ENCODE results near the gene ARID5A. TPM values are rescaled to one million over a fixed set of nuclear protein-coding genes. Genes with fewer than 3 reads are reported as not detected.

Gene ARID5A
- total RNA-seq, 4 donors from 2014 or later, result 2.8 to 25.9 (median 5.7) TPM

DNA sequence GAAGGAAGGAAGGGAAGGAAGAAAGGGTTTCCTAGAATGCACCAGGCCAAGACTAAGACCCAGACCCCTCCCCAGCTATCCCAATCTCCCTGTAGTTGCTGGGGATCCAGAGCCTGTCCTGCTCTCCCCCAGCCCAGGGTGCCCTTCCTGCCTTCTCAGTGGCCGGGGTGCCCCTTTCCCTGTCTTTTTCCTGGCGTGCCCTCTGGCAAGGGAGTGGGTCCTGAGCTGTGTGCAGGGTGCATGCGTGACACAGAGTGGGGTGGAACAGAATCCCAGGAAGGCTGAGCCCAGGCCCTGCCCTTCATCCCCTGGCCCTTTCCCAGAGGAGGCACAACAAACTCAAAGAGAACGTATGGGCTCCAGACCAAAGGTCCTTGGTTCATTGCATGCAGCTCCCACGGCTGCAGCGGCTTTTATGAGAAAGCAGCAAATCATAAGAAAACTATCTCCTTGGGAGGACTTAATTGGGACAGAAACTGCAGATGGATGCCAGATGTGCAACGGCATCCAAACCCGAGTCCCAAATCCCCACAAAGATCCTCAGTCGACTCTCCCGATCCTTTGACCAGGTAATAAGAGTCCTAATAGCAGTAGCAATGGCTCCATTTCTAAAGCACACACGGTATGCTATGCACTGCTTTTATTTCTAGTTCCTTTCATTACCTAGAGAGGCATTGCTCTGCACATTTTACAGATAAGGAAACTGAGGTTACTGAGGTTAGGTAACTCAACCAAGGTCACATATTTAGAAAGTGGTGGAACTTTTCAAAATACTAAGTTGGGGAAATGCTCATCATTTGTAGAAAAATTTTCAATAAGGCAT, 12.7 kb upstream of the ARID5A start:
- H3K9me3 ChIP-seq, result no peaks in the 10 kb centered on the region
- peaks cover 0 to 77% (median 0%) of the 10 kb centered on the region in 4 donors for H3K27me3 ChIP-seq
- H3K36me3 ChIP-seq, result no peaks in the 10 kb centered on the region
- 48 to 63% methylated on average over 8 to 11 of the region's 11 CpGs for WGBS, 2 donors
- intact Hi-C loops (cut with DNase I), result no loop called here
- no peak for DNase-seq
- H3K4me1 ChIP-seq, result peaks cover 9 to 42% (median 27%) of the 10 kb centered on the region in 3 donors
- no peak overlapping the region for H3K4me3 ChIP-seq
- no peak overlapping the region for H3K27ac ChIP-seq
- no peak for TF ChIP-seq CTCF (IDR thresholded peaks at IDR 0.05)
- no peak for TF ChIP-seq POLR2A (IDR thresholded peaks at IDR 0.05)

DNA sequence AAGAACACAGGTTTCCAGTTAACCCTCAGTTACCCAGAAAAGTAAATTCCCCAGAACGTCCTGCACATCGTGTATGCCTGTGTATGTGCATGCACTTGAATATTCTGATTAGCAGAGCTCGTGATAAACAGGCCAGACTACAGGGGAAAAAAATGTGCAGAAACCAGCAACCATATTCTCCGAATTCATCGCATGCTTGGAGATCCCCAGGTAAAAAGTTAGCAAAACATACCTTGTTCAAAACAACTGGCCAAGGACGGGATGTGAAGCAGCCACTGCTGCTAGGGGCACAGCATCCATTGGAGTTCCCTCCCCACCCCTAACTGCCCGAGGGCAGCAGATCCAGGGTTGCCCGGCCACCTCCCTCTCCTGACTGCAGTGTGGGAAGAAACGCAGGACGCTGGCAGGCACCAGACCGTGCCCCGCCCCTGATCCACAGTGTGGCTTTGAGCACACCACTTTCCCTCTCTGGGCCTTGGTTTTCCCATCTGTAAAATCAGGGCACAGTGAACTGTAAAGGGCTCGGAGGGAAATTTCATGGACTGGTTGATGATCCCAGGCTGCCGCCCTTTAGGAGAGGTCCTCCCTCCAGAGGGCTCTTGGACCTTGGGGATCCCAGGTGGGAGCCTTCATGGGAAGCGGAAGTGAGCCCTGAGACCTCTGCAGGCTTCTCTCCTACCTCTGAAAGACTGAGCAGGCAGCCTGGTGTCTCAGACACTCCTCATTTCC, 11.9 kb upstream of the ARID5A start:
- WGBS, 2 donors, result 61 to 66% methylated on average over 5 to 8 of the region's 15 CpGs
- intact Hi-C loops (cut with DNase I), result no loop called here

GRCh38 chr2:96525211-96525507, 11.4 kb upstream of the ARID5A start:
- Histone ChIP-seq H3K4me1 (peaks cover 9 to 55% (median 40%) of the 10 kb centered on the region in 3 donors), H3K36me3 (no peaks in the 10 kb centered on the region), H3K4me3 (no peak overlapping the region), H3K27me3 (peaks cover 0 to 90% (median 0%) of the 10 kb centered on the region in 4 donors), H3K9me3 (no peaks in the 10 kb centered on the region), H3K27ac (no peak overlapping the region)
- intact Hi-C loops (cut with DNase I), result no loop called here
- no peak for DNase-seq
- 80 to 100% methylated on average over 1 to 2 of the region's 4 CpGs for WGBS, 2 donors
- TF ChIP-seq CTCF (IDR thresholded peaks at IDR 0.05) (no peak), POLR2A (IDR thresholded peaks at IDR 0.05) (no peak)

More for the DNA sequence above, 11.9 kb upstream of the ARID5A start:
- H3K27me3 ChIP-seq, result peaks cover 0 to 85% (median 0%) of the 10 kb centered on the region in 4 donors
- H3K4me3 ChIP-seq, result no peak overlapping the region
- H3K36me3 ChIP-seq, result no peaks in the 10 kb centered on the region
- no peak for TF ChIP-seq CTCF (IDR thresholded peaks at IDR 0.05)
- no peak for TF ChIP-seq POLR2A (IDR thresholded peaks at IDR 0.05)
- no peak overlapping the region for H3K27ac ChIP-seq
- DNase-seq, result no peak
- no peaks in the 10 kb centered on the region for H3K9me3 ChIP-seq
- peaks cover 9 to 50% (median 35%) of the 10 kb centered on the region in 3 donors for H3K4me1 ChIP-seq

- Histone ChIP-seq H3K4me1 (peaks cover 11 to 65% (median 42%) of the 10 kb centered on the region in 3 donors), H3K4me3 (no peak overlapping the region), H3K27ac (peak overlapping the region in 1 of 4 donors; percentile 92), H3K9me3 (no peaks in the 10 kb centered on the region), H3K27me3 (peaks cover 0 to 98% (median 0%) of the 10 kb centered on the region in 4 donors), H3K36me3 (no peaks in the 10 kb centered on the region)
- intact Hi-C loops (cut with DNase I), result no loop called here
- no peak for TF ChIP-seq POLR2A (IDR thresholded peaks at IDR 0.05)
- TF ChIP-seq CTCF (IDR thresholded peaks at IDR 0.05), result no peak
- WGBS, 2 donors, result 83 to 100% methylated on average over 1 of the region's 12 CpGs
- no peak for DNase-seq
These were observed 10.4 kb upstream of the ARID5A start for GRCh38 chr2:96526101-96526591.
